ENCODE measurements around the gene RPIA. TPM values are rescaled to one million over a fixed set of nuclear protein-coding genes. Genes with fewer than 3 reads are reported as not detected.

Gene RPIA
- polyA plus RNA-seq, 3 donors: 12.4 to 23.1 (median 17.9) TPM

DNA sequence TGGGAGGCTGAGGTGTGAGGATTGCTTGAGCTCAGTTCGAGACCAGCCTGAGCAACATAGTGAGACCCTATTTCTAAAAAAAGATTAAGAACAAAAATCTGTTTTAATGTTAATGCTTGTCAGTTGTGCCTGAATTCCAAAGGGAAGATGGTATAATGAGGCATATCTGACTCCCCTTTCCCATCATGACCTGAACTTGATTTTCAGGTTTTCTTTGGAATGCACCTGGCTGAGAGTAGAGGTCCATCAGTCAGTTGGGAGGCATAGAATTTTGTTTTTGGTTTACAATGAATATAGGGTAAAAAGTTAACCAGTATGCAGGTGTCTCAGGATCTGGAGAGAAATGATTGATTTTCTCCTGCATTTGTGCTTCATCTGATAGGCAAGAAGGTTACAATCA is 20.4 kb downstream of the RPIA start:
- TF ChIP-seq CTCF (IDR thresholded peaks at IDR 0.05): no peak
- Mint-ChIP-seq H3K9me3 (peaks cover 2 to 7% (median 3%) of the 10 kb centered on the region in 7 donors), H3K4me3 (no peak overlapping the region), H3K27ac (no peak overlapping the region), H3K4me1 (peaks cover 8% of the 10 kb centered on the region), H3K27me3 (ENCODE audit: low read depth in 3 of 3) (peaks cover 0 to 2% (median 0%) of the 10 kb centered on the region in 3 donors), H3K36me3 (peaks cover 17 to 27% of the 10 kb centered on the region in 2 donors)
- Histone ChIP-seq H3K4me1 (ENCODE audit: control insufficient read depth in 1 of 2, insufficient read depth in 2 of 2, low read length in 2 of 2) (no peaks in the 10 kb centered on the region), H3K79me2 (ENCODE audit: insufficient read depth, low read length) (peaks cover 3% of the 10 kb centered on the region), H3K9me3 (replicated peaks in 1 of 2; ENCODE audit: control insufficient read depth in 1 of 2, insufficient read depth in 1 of 2, low read length in 2 of 2) (peaks cover 0 to 2% of the 10 kb centered on the region in 2 donors), H4K20me1 (ENCODE audit: insufficient read depth, low read length) (no peaks in the 10 kb centered on the region), H3K9ac (ENCODE audit: insufficient read depth, low read length, poor library complexity, severe bottlenecking) (no peak overlapping the region), H3K36me3 (replicated peaks in 1 of 2; ENCODE audit: control insufficient read depth in 1 of 2, insufficient read depth in 2 of 2, low read length in 2 of 2) (no peaks in the 10 kb centered on the region), H2AFZ (ENCODE audit: insufficient read depth, low read depth, low read length, poor library complexity, severe bottlenecking) (no peak overlapping the region), H3K4me2 (replicated peaks; ENCODE audit: extremely low read depth, low read length, poor library complexity, severe bottlenecking) (no peak overlapping the region), H3K4me3 (replicated peaks in 1 of 3; ENCODE audit: low read depth in 2 of 3, low read length in 3 of 3) (no peak overlapping the region), H3K27ac (ENCODE audit: low read depth in 1 of 2, low read length in 2 of 2) (no peak overlapping the region), H3K27me3 (ENCODE audit: control insufficient read depth in 2 of 2, insufficient read depth in 2 of 2, low read length in 2 of 2) (no peaks in the 10 kb centered on the region)
- WGBS (ENCODE audit: insufficient coverage): no CpG with 5 or more reads among the region's 1 CpG
- DNase-seq: no peak
- intact Hi-C loops (cut with micrococcal nuclease): no loop called here

GRCh38 chr2:88713408-88713807 is 21.9 kb downstream of the RPIA start:
- H3K4me1 Mint-ChIP-seq: peaks cover 8% of the 10 kb centered on the region
- intact Hi-C loops (cut with micrococcal nuclease): no loop called here
- peaks cover 0 to 5% of the 10 kb centered on the region in 2 donors for H3K9me3 ChIP-seq (replicated peaks in 1 of 2; ENCODE audit: control insufficient read depth in 1 of 2, insufficient read depth in 1 of 2, low read length in 2 of 2)
- peaks cover 22 to 38% of the 10 kb centered on the region in 2 donors for H3K36me3 Mint-ChIP-seq
- H3K27me3 ChIP-seq (ENCODE audit: control insufficient read depth in 2 of 2, insufficient read depth in 2 of 2, low read length in 2 of 2): no peaks in the 10 kb centered on the region
- no peak for TF ChIP-seq CTCF (IDR thresholded peaks at IDR 0.05)
- H3K9ac ChIP-seq (ENCODE audit: insufficient read depth, low read length, poor library complexity, severe bottlenecking): no peak overlapping the region
- DNase-seq: no peak
- no peaks in the 10 kb centered on the region for H3K36me3 ChIP-seq (replicated peaks in 1 of 2; ENCODE audit: control insufficient read depth in 1 of 2, insufficient read depth in 2 of 2, low read length in 2 of 2)
- H3K4me3 Mint-ChIP-seq: no peak overlapping the region
- no peak overlapping the region for H3K4me3 ChIP-seq (replicated peaks in 1 of 3; ENCODE audit: low read depth in 2 of 3, low read length in 3 of 3)
- H3K79me2 ChIP-seq (ENCODE audit: insufficient read depth, low read length): peaks cover 3% of the 10 kb centered on the region
- H2AFZ ChIP-seq (ENCODE audit: insufficient read depth, low read depth, low read length, poor library complexity, severe bottlenecking): no peak overlapping the region
- H4K20me1 ChIP-seq (ENCODE audit: insufficient read depth, low read length): no peaks in the 10 kb centered on the region
- H3K27ac ChIP-seq (ENCODE audit: low read depth in 1 of 2, low read length in 2 of 2): no peak overlapping the region
- H3K27ac Mint-ChIP-seq: peak overlapping the region in 1 of 7 donors; percentile 21
- H3K9me3 Mint-ChIP-seq: peaks cover 5 to 15% (median 8%) of the 10 kb centered on the region in 7 donors
- no peaks in the 10 kb centered on the region for H3K4me1 ChIP-seq (ENCODE audit: control insufficient read depth in 1 of 2, insufficient read depth in 2 of 2, low read length in 2 of 2)
- H3K27me3 Mint-ChIP-seq (ENCODE audit: low read depth in 3 of 3): peaks cover 0 to 2% (median 0%) of the 10 kb centered on the region in 3 donors
- WGBS (ENCODE audit: insufficient coverage): no CpG with 5 or more reads among the region's 4 CpGs
- no peak overlapping the region for H3K4me2 ChIP-seq (replicated peaks; ENCODE audit: extremely low read depth, low read length, poor library complexity, severe bottlenecking)
